Neural cell (in vitro differentiated cells): ENCODE data around the gene PRELID3B. TPM values are rescaled to one million over a fixed set of nuclear protein-coding genes. Genes with fewer than 3 reads are reported as not detected.

ENCODE experiments used
- H2AFZ ChIP-seq: fragments of 200-600, 300-800 bp; sonication (generic), shearing (Covaris generic); 2 replicates; pipeline ENCODE4 v1.6.0; 2014; ENCODE audit warnings: low read depth, mild to moderate bottlenecking, antibody characterized with exemption, low read length, moderate library complexity
- H3F3A ChIP-seq: fragments of 200-600 bp; shearing (Covaris generic); 2 replicates; pipeline ENCODE4 v1.6.1; 2016; ENCODE audit warnings: mild to moderate bottlenecking, moderate library complexity, mixed read lengths, antibody characterized with exemption, low read length; ENCODE audit not compliant: insufficient read depth, poor library complexity, severe bottlenecking
- H3K27ac ChIP-seq: fragments of 200-600, 300-800 bp; sonication (generic), shearing (Covaris generic); 2 replicates; pipeline ENCODE4 v1.5.1; 2014; ENCODE audit warnings: mild to moderate bottlenecking, low read length, moderate library complexity
- H3K27me3 ChIP-seq: fragments of 300-800, 200-600 bp; sonication (generic), shearing (Covaris generic); 2 replicates; pipeline ENCODE4 v1.6.0; 2014; ENCODE audit warnings: mild to moderate bottlenecking, low read depth, low read length, moderate library complexity; ENCODE audit not compliant: insufficient read depth
- H3K36me3 ChIP-seq: fragments of 300-800, 200-600 bp; sonication (generic), shearing (Covaris generic); 2 replicates; pipeline ENCODE4 v1.5.1; 2014; ENCODE audit warnings: mild to moderate bottlenecking, antibody characterized with exemption, low read length, moderate library complexity; ENCODE audit not compliant: insufficient read depth
- H3K4me2 ChIP-seq: fragments of 300-800, 200-600 bp; sonication (generic), shearing (Covaris generic); 2 replicates; pipeline ENCODE4 v1.6.0; 2014; ENCODE audit warnings: mild to moderate bottlenecking, low read length
- H3K4me3 ChIP-seq: fragments of 300-800, 200-600 bp; sonication (generic), shearing (Covaris generic); 2 replicates; pipeline ENCODE4 v1.5.1; 2014; ENCODE audit warnings: mild to moderate bottlenecking, low read length, moderate library complexity
- H3K79me2 ChIP-seq: fragments of 200-600 bp; shearing (Covaris generic); replicated peaks from 2 replicates; pipeline ENCODE4 v1.6.0; 2014; ENCODE audit warnings: mild to moderate bottlenecking, low read length, moderate library complexity; ENCODE audit not compliant: insufficient read depth
- H3K9ac ChIP-seq: fragments of 300-800, 200-600 bp; sonication (generic), shearing (Covaris generic); 2 replicates; pipeline ENCODE4 v1.6.1; 2016; ENCODE audit warnings: mild to moderate bottlenecking, low read length, mixed read lengths
- H3K9me2 ChIP-seq: fragments of 200-600 bp; shearing (Covaris generic); 2 replicates; pipeline ENCODE4 v1.6.1; 2016; ENCODE audit warnings: mild to moderate bottlenecking, low read length, mixed read lengths; ENCODE audit not compliant: insufficient read depth
- H3K9me3 ChIP-seq: fragments of 200-600, 300-800 bp; sonication (generic), shearing (Covaris generic); 2 replicates; pipeline ENCODE4 v1.6.1; 2016; ENCODE audit warnings: mild to moderate bottlenecking, mixed run types, low read length, moderate library complexity, mixed read lengths
- H4K20me1 ChIP-seq: fragments of 200-600 bp; shearing (Covaris generic); 2 replicates; pipeline ENCODE4 v1.6.1; 2016; ENCODE audit warnings: mild to moderate bottlenecking, mixed run types; ENCODE audit not compliant: insufficient read depth
- CTCF ChIP-seq: fragments of 450-650 bp; IDR thresholded peaks from 2 replicates; pipeline ENCODE4 v1.5.1; 2014; ENCODE audit warnings: antibody characterized with exemption, mild to moderate bottlenecking, moderate library complexity; ENCODE audit not compliant: poor library complexity, severe bottlenecking
- EP300 ChIP-seq: fragments of 450-650 bp; conservative IDR thresholded peaks from 2 replicates; pipeline ENCODE4 v1.6.1; 2014; ENCODE audit warnings: antibody characterized with exemption, mild to moderate bottlenecking, moderate library complexity; ENCODE audit not compliant: poor library complexity, severe bottlenecking
- EZH2 ChIP-seq: fragments of 200-600, 300-800 bp; shearing (Covaris generic), sonication (generic); IDR thresholded peaks from 2 replicates; pipeline ENCODE4 v1.6.1; 2014; ENCODE audit warnings: antibody characterized with exemption, low read length, borderline replicate concordance, mild to moderate bottlenecking; ENCODE audit not compliant: insufficient read depth, poor library complexity, severe bottlenecking
- MXI1 ChIP-seq: fragments of 450-650 bp; conservative IDR thresholded peaks from 2 replicates; pipeline ENCODE4 v1.6.1; 2014; ENCODE audit warnings: antibody characterized with exemption, mild to moderate bottlenecking; ENCODE audit not compliant: poor library complexity, severe bottlenecking
- POLR2AphosphoS5 ChIP-seq: IDR thresholded peaks from 2 replicates; pipeline ENCODE4 v1.6.1; 2012
- RAD21 ChIP-seq: fragments of 450-650 bp; conservative IDR thresholded peaks from 2 replicates; pipeline ENCODE4 v1.6.1; 2014; ENCODE audit warnings: antibody characterized with exemption, mild to moderate bottlenecking, moderate library complexity
- SMC3 ChIP-seq: fragments of 450-650 bp; conservative IDR thresholded peaks from 2 replicates; pipeline ENCODE4 v1.6.1; 2014; ENCODE audit warnings: antibody characterized with exemption, mild to moderate bottlenecking, moderate library complexity; ENCODE audit not compliant: poor library complexity
- TAF1 ChIP-seq: IDR thresholded peaks from 2 replicates; pipeline ENCODE4 v1.6.1; 2012; ENCODE audit warnings: low read depth
- polyA plus RNA-seq: library from polyadenylated mRNA; depleted of rRNA; stranded (reverse); fragments of >200 nt; gene quantifications from 2 replicates; pipeline ENCODE4 v1.2.3, GENCODE V29; 2014
- TF ChIP-seq, protein P1 (sequence below): IDR thresholded peaks from 2 replicates; pipeline ENCODE4 v1.6.1; 2012; ENCODE audit warnings: borderline replicate concordance

PRELID3B gene
- polyA plus RNA-seq, 1 donor from 2014 or later: 50.5 TPM

GRCh38 chr20:59063358-59064213, 21.0 kb upstream of the PRELID3B start:
- no peak for TF ChIP-seq MXI1
- no peak overlapping the region for H3K27ac ChIP-seq
- no peak overlapping the region for H3K4me2 ChIP-seq
- H3K9me2 ChIP-seq: no peaks in the 10 kb centered on the region
- no peaks in the 10 kb centered on the region for H3K27me3 ChIP-seq
- no peak overlapping the region for H2AFZ ChIP-seq
- no peaks in the 10 kb centered on the region for H3K9me3 ChIP-seq
- no peaks in the 10 kb centered on the region for H3F3A ChIP-seq
- H3K9ac ChIP-seq: no peak overlapping the region
- no peaks in the 10 kb centered on the region for H3K36me3 ChIP-seq
- no peaks in the 10 kb centered on the region for H4K20me1 ChIP-seq
- H3K79me2 ChIP-seq: no peaks in the 10 kb centered on the region
- no peak overlapping the region for H3K4me3 ChIP-seq

GRCh38 chr20:59062081-59062480, 19.5 kb upstream of the PRELID3B start:
- Histone ChIP-seq H4K20me1 (no peaks in the 10 kb centered on the region), H2AFZ (no peak overlapping the region), H3K4me2 (no peak overlapping the region), H3K36me3 (no peaks in the 10 kb centered on the region), H3K79me2 (no peaks in the 10 kb centered on the region), H3K9me3 (no peaks in the 10 kb centered on the region), H3K9me2 (no peaks in the 10 kb centered on the region), H3K9ac (no peak overlapping the region), H3K27me3 (no peaks in the 10 kb centered on the region), H3F3A (no peaks in the 10 kb centered on the region), H3K4me3 (no peak overlapping the region), H3K27ac (no peak overlapping the region)
- no peak for TF ChIP-seq MXI1
- TF ChIP-seq TAF1: no peak
- TF ChIP-seq EZH2: no peak
- no peak for TF ChIP-seq POLR2AphosphoS5
- TF ChIP-seq, protein P1, sequence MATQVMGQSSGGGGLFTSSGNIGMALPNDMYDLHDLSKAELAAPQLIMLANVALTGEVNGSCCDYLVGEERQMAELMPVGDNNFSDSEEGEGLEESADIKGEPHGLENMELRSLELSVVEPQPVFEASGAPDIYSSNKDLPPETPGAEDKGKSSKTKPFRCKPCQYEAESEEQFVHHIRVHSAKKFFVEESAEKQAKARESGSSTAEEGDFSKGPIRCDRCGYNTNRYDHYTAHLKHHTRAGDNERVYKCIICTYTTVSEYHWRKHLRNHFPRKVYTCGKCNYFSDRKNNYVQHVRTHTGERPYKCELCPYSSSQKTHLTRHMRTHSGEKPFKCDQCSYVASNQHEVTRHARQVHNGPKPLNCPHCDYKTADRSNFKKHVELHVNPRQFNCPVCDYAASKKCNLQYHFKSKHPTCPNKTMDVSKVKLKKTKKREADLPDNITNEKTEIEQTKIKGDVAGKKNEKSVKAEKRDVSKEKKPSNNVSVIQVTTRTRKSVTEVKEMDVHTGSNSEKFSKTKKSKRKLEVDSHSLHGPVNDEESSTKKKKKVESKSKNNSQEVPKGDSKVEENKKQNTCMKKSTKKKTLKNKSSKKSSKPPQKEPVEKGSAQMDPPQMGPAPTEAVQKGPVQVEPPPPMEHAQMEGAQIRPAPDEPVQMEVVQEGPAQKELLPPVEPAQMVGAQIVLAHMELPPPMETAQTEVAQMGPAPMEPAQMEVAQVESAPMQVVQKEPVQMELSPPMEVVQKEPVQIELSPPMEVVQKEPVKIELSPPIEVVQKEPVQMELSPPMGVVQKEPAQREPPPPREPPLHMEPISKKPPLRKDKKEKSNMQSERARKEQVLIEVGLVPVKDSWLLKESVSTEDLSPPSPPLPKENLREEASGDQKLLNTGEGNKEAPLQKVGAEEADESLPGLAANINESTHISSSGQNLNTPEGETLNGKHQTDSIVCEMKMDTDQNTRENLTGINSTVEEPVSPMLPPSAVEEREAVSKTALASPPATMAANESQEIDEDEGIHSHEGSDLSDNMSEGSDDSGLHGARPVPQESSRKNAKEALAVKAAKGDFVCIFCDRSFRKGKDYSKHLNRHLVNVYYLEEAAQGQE: no peak
- TF ChIP-seq CTCF: no peak
- TF ChIP-seq EP300: no peak
- no peak for TF ChIP-seq SMC3
- TF ChIP-seq RAD21: no peak
